GM20000 (cell line): ENCODE results near the gene AKAP10.
"Not testable (repeated sequence)": the region's sequence is repeated elsewhere in the genome, so short reads cannot be mapped to it uniquely, and the experiment has no call there.

Experiments used
- DNase-seq: peaks from one replicate; pipeline ENCODE4 v3.0.0; 2012; ENCODE audit warnings: low spot score
- TF ChIP-seq, protein P1 (sequence below): IDR thresholded peaks from 2 replicates; pipeline ENCODE4 v1.5.1; 2012; ENCODE audit warnings: mild to moderate bottlenecking, control low read depth; ENCODE audit errors: extremely low read depth, missing control alignments

The AKAP10 gene

DNA sequence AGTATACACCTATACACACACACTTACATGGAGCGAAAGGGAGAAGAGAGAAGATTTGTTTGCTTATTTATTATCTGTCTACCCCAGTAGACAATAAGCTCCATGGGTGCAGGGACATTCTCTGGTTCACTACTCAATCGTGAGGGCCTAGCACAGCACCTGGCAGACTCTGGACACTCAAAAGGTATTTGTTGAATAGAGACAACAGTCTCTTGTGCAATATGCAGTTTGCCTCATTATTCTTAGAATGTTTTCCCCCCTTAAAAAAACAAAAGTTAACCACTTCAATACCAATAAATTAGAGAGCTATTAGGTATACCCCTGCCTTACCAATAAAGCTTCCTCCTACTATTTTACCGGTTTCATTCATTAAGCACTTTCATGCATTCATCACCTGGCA lies 2.0 kb downstream of the AKAP10 start:
- no peak for DNase-seq

DNA sequence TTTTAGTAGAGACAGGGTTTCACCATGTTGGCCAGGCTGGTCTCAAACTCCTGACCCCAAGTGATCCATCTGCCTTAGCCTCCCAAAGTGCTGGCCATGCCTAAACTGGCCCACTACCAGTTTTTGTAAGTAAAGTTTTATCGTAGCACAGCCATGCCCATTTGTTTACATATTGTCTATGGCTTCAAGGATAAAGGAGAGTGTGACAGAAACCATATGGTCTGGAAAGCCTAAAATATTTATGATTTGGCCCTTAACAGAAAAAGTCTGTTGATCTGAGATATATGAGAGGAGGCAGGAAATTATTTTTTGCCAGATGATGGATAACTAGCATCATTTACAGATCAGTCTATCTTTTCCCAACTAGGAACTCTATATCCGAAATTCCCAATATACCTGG lies 4.5 kb downstream of the AKAP10 start:
- TF ChIP-seq, protein P1, sequence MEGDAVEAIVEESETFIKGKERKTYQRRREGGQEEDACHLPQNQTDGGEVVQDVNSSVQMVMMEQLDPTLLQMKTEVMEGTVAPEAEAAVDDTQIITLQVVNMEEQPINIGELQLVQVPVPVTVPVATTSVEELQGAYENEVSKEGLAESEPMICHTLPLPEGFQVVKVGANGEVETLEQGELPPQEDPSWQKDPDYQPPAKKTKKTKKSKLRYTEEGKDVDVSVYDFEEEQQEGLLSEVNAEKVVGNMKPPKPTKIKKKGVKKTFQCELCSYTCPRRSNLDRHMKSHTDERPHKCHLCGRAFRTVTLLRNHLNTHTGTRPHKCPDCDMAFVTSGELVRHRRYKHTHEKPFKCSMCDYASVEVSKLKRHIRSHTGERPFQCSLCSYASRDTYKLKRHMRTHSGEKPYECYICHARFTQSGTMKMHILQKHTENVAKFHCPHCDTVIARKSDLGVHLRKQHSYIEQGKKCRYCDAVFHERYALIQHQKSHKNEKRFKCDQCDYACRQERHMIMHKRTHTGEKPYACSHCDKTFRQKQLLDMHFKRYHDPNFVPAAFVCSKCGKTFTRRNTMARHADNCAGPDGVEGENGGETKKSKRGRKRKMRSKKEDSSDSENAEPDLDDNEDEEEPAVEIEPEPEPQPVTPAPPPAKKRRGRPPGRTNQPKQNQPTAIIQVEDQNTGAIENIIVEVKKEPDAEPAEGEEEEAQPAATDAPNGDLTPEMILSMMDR, result no peak

More for the DNA sequence above, 2.0 kb downstream of the AKAP10 start:
- TF ChIP-seq, protein P1, result no peak

DNA sequence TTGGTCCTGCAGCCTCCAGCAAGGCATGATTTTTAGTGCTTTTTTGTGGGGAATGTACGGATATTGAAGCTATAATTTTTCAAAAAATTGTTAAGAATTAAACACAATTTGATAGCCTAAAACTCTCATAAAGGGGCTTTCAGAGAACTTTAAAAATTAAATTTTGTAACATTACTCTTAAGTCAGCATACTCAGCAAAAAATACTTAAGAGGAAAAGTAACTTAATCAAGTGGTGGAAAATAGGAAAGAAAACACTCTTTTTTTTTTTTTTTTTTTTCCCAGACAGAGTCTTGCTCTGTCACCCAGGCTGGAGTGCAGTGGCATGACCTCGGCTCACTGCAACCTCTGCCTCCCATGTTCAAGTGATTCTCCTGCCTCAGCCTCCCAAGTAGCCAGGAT lies 14.7 kb downstream of the AKAP10 start:
- not testable (repeated sequence) for DNase-seq

More for the DNA sequence above, 4.5 kb downstream of the AKAP10 start:
- no peak for DNase-seq

DNA sequence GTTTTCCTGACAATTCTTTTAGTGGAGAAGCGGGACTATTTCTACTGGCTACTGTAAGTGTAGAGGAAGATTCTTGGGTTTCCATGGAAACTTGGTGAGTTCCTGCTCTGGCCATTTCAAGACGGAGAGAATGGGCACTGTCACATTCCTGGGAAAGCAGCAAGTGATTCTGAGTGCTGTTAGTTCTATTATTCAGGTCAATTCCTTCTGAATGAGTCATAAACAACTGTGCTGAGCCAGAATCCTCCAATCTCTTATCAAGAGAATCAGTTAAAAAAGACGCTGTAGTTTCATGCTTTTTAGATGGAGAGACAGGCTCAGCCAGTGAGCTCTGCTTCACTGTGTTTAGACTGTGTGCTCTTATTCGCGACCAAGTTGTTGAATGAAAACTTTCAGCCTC lies 19.6 kb downstream of the AKAP10 start:
- DNase-seq, result no peak
- TF ChIP-seq, protein P1, result no peak

DNA sequence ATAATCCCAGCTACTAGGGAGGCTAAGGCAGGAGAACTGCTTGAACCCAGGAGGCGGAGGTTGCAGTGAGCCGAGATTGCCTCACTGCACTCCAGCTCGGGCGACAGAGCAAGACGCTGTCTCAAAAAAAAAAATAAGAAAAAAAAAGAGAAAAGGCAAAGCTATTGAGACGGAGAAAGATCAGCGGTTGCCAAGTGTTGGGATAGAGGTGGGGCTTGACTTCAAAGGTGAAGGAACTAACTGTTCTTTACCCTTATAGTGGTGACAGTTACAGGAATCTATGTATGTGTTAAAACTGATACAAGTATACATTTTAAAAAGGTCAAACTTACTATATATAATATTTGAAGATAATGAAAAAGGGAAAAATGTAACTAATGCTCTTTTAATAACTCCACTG lies 22.5 kb downstream of the AKAP10 start:
- no peak for DNase-seq

DNA sequence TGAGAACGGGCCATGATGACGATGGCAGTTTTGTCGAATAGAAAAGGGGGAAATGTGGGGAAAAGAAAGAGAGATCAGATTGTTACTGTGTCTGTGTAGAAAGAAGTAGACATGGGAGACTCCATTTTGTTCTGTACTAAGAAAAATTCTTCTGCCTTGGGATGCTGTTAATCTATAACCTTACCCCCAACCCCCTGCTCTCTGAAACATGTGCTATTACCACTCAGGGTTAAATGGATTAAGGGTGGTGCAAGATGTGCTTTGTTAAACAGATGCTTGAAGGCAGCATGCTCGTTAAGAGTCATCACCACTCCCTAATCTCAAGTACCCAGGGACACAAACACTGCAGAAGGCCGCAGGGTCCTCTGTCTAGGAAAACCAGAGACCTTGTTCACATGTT lies 26.2 kb downstream of the AKAP10 start:
- DNase-seq, result not testable (repeated sequence)

More for the DNA sequence above, 22.5 kb downstream of the AKAP10 start:
- TF ChIP-seq, protein P1, result no peak

DNA sequence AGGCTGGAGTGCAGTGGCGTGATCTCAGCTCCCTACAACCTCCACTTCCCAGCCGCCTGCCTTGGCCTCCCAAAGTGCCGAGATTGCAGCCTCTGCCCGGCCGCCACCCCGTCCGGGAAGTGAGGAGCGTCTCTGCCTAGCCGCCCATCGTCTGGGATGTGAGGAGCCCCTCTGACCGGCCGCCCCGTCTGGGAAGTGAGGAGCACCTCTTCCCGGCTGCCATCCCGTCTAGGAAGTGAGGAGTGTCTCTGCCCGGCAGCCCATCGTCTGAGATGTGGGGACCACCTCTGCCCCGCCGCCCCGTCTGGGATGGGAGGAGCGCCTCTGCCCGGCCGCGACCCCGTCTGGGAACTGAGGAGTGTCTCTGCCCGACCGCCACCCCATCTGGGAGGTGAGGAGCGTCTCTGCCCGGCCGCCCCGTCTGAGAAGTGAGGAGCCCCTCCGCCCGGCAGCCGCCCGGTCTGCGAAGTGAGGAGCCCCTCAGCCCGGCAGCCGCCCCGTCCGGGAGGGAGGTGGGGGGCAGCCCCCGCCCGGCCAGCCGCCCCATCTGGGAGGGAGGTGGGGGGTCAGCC lies 26.9 kb downstream of the AKAP10 start:
- DNase-seq, result not testable (repeated sequence)

DNA sequence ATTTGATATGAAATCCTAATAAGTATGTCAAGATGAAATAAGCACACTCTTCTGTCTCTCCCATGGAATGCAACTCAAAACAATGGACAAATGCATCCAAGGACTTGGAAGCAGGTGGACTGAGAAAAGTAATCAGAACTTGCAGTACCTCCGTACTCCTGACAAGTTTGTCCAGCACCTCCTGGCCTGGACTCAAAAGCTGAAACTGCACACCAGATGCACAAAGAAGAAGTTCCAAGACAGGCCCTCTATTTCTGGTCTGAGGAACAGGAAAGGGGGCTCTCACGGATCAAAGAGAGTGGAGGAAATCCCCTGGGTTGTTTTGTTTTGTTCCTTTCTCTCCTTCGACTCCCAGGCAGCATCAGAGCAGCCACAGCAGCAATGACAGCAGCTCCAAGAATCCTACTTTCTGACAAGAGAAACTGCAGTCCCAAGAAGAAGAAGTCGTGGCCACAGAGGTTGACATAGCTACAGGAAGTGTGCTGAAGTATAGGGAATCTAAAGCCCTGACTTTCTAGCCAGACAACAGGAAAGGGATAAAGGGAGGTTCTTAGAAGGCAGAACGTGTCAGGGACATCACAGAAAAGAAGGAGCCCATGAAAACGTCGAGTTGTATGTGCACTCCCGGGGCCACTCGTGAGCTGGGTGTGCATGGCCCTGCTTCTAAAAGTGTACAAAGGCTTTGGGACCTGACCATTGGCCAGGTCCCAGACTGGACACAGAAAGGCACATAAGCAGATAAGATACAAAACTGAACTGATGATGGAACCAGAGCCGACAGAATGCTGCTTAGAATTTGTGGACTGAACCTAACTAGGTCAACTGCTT lies 29.3 kb downstream of the AKAP10 start:
- TF ChIP-seq, protein P1, result no peak
- DNase-seq, result no peak

DNA sequence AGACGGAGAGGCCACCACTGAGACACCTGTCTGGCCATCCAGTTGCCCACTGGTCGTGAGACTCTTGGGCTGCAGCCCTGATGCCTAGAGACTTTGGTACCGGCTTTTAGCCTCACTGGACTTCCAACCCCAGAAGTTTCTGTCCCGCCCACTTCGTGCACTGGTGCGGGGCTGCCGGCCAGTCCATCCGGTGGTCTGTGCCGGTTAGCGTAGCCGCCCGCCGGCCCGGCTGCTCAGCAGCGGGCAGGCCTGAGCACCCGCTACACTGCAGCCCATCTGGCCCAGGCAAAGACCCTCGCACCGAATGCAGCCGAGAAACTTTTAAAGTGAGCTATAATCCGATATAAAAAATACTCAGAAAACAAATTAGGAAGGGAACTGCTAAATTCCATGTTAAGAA lies 30.7 kb downstream of the AKAP10 start:
- TF ChIP-seq, protein P1, result no peak
- no peak for DNase-seq
